ENCODE measurements around the gene FBXW9. TPM values are rescaled to one million over a fixed set of nuclear protein-coding genes. Genes with fewer than 3 reads are reported as not detected.

FBXW9 gene
- polyA plus RNA-seq, 2 donors: 5.0 to 12.3 TPM

DNA sequence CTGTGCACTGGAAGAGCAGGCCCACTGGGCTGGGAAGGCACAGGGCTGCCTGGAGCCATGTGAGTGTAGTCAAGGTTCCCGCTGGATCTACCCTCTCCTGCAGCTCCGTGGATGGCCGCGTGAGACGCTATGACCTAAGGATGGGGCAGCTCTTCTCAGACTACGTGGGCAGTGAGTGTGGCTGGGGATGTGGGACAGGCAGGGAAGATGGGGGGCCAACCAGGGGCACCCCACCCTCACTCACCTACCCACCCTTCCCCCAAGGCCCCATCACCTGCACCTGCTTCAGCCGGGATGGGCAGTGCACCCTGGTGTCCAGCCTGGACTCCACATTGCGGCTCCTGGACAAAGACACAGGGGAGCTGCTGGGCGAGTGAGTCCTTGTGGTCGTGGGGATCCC is 23.7 kb downstream of the FBXW9 start:
- no peaks in the 10 kb centered on the region for H3K9me3 ChIP-seq (ENCODE audit: control insufficient read depth in 2 of 2, insufficient read depth in 1 of 2, low read depth in 1 of 2, low read length in 1 of 2)
- peak overlapping the region in 1 of 2 donors; percentile 13 for H3K27ac ChIP-seq (ENCODE audit: low read depth in 2 of 2, low read length in 1 of 2)
- no peaks in the 10 kb centered on the region for H3K27me3 ChIP-seq (ENCODE audit: control insufficient read depth in 1 of 2, insufficient read depth in 2 of 2, low read length in 2 of 2)
- peaks cover 11 to 36% of the 10 kb centered on the region in 2 donors for H3K36me3 ChIP-seq (ENCODE audit: control insufficient read depth in 2 of 2, insufficient read depth in 2 of 2, low read length in 1 of 2)
- H3K4me3 ChIP-seq (ENCODE audit: low read depth in 1 of 2, low read length in 2 of 2): no peak overlapping the region
- 76 to 80% methylated on average over 10 of the region's 10 CpGs for WGBS, 2 donors
- H3K4me1 ChIP-seq (ENCODE audit: control insufficient read depth in 2 of 2, insufficient read depth in 2 of 2, low read length in 1 of 2): peaks cover 14 to 21% of the 10 kb centered on the region in 2 donors

DNA sequence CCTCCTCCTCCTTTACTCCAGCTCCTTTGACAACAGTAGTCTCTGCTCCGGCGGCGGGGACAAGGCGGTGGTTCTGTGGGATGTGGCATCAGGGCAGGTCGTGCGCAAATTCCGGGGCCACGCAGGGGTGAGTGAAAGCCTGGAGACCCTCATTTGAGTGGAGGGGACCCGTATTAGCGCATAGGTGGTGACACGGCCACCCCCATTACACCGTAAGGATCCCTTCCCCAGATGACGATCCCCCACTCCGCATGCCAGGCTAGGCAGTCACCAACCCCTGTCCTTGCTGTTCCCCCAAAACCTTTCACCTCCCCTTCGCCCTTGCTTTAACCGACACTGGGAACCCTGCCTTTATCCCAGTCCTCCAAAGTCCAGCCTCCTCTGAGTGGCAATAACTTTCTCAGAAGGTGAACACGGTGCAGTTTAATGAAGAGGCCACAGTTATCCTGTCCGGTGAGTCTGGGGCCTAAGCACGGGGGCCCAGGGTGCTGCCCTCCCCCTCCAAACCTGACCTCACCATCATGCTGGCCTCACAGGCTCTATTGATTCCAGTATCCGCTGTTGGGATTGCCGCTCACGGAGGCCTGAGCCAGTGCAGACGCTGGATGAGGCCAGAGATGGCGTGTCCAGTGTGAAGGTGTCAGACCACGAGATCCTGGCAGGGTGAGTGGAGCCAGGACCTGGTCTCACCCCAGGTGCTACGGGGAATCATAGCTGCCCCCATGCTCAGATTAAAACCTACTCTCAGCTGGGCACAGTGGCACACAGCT is 26.1 kb downstream of the FBXW9 start:
- H3K4me1 ChIP-seq (ENCODE audit: control insufficient read depth in 2 of 2, insufficient read depth in 2 of 2, low read length in 1 of 2): peaks cover 21 to 25% of the 10 kb centered on the region in 2 donors
- peak overlapping the region; percentile 95 to 96 for H3K27ac ChIP-seq (ENCODE audit: low read depth in 2 of 2, low read length in 1 of 2)
- H3K9me3 ChIP-seq (ENCODE audit: control insufficient read depth in 2 of 2, insufficient read depth in 1 of 2, low read depth in 1 of 2, low read length in 1 of 2): no peaks in the 10 kb centered on the region
- WGBS, 2 donors: 36 to 37% methylated on average over 25 to 26 of the region's 26 CpGs
- H3K4me3 ChIP-seq (ENCODE audit: low read depth in 1 of 2, low read length in 2 of 2): peak overlapping the region; percentile 75 to 90
- no peaks in the 10 kb centered on the region for H3K27me3 ChIP-seq (ENCODE audit: control insufficient read depth in 1 of 2, insufficient read depth in 2 of 2, low read length in 2 of 2)
- H3K36me3 ChIP-seq (ENCODE audit: control insufficient read depth in 2 of 2, insufficient read depth in 2 of 2, low read length in 1 of 2): peaks cover 7 to 20% of the 10 kb centered on the region in 2 donors

DNA sequence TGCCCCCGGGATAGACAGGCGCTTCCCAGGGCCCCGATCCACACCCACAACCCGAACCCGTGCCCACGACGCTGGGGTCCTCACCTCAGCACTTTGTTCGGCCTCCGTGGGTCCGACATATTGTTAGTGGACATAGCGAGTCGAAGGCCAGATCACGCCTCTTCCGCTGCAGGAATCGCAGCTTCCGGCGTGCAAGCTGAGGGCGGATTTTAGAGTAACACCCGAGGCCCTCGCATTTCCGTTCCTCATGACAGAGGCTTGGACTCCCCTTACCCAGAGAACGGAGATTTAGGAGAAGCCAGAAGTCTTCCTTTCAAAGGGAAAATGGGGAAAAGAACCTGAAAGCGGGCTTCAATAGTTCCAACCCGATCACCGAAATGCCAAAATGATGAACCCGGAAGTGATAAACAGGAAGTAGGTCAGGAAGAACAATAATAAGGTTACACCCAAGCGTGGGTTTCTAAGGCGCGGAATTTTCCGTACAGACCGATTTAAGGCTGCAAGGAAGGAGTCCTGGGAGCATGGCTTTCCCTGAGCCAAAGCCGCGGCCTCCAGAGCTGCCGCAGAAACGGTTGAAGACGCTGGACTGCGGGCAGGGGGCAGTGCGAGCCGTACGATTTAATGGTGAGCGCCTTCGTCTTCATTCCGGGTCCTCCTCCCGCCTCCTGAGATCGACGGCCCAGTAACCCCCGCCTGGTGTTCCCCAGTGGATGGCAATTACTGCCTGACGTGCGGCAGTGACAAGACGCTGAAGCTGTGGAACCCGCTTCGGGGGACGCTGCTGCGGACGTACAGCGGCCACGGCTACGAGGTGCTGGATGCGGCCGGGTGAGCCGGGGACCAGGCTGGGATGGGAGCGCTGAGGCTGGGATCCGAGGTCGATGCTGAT is 26.9 kb downstream of the FBXW9 start:
- no peaks in the 10 kb centered on the region for H3K9me3 ChIP-seq (ENCODE audit: control insufficient read depth in 2 of 2, insufficient read depth in 1 of 2, low read depth in 1 of 2, low read length in 1 of 2)
- no peaks in the 10 kb centered on the region for H3K27me3 ChIP-seq (ENCODE audit: control insufficient read depth in 1 of 2, insufficient read depth in 2 of 2, low read length in 2 of 2)
- WGBS, 2 donors: 0% methylated on average over 64 of the region's 64 CpGs
- H3K27ac ChIP-seq (ENCODE audit: low read depth in 2 of 2, low read length in 1 of 2): peak overlapping the region; percentile 95 to 96
- H3K4me1 ChIP-seq (ENCODE audit: control insufficient read depth in 2 of 2, insufficient read depth in 2 of 2, low read length in 1 of 2): peaks cover 21 to 25% of the 10 kb centered on the region in 2 donors
- peaks cover 6 to 20% of the 10 kb centered on the region in 2 donors for H3K36me3 ChIP-seq (ENCODE audit: control insufficient read depth in 2 of 2, insufficient read depth in 2 of 2, low read length in 1 of 2)
- H3K4me3 ChIP-seq (ENCODE audit: low read depth in 1 of 2, low read length in 2 of 2): peak overlapping the region; percentile 75 to 90

DNA sequence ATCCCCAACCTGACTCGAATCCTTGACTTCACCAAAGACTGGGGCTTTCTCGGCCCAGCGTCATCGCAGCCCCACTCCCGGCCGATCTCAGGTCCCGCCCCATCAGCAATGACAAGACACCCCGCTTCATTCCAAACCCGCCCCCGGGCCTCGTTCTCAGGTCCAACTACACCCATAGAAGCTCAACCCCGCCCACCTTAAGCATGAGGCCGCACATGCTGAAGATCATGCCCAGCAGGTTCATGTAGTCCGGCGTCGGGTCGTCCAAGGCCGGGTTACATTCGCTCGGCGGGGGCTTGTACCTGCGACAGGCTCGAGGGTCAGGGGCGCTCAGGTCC is 27.5 kb downstream of the FBXW9 start:
- peak overlapping the region; percentile 95 to 96 for H3K27ac ChIP-seq (ENCODE audit: low read depth in 2 of 2, low read length in 1 of 2)
- no peaks in the 10 kb centered on the region for H3K9me3 ChIP-seq (ENCODE audit: control insufficient read depth in 2 of 2, insufficient read depth in 1 of 2, low read depth in 1 of 2, low read length in 1 of 2)
- H3K36me3 ChIP-seq (ENCODE audit: control insufficient read depth in 2 of 2, insufficient read depth in 2 of 2, low read length in 1 of 2): peaks cover 0 to 17% of the 10 kb centered on the region in 2 donors
- H3K27me3 ChIP-seq (ENCODE audit: control insufficient read depth in 1 of 2, insufficient read depth in 2 of 2, low read length in 2 of 2): no peaks in the 10 kb centered on the region
- peak overlapping the region; percentile 75 to 90 for H3K4me3 ChIP-seq (ENCODE audit: low read depth in 1 of 2, low read length in 2 of 2)
- WGBS, 2 donors: 0 to 1% methylated on average over 24 of the region's 24 CpGs
- H3K4me1 ChIP-seq (ENCODE audit: control insufficient read depth in 2 of 2, insufficient read depth in 2 of 2, low read length in 1 of 2): peaks cover 21 to 25% of the 10 kb centered on the region in 2 donors

DNA sequence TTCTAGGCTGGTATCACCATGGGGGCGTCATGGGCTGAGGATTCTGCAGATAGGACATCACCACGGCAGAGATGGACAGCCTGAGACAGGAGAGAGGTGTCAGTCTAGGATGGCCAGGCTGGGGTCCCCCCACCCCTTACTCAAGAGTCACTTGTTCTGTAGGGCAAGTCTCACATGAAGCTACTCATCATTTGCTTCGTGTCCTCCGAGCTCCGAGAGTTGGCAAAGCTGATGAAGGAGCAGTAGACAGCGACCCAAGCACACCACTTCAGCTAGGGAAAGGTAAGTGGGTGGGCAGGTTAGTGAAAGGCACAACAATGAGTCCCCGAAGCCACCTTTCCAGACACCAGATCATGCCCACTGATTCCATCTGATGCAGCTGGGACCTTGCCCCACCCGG is 28.1 kb downstream of the FBXW9 start:
- Histone ChIP-seq H3K36me3 (ENCODE audit: control insufficient read depth in 2 of 2, insufficient read depth in 2 of 2, low read length in 1 of 2) (peaks cover 0 to 19% of the 10 kb centered on the region in 2 donors), H3K27me3 (ENCODE audit: control insufficient read depth in 1 of 2, insufficient read depth in 2 of 2, low read length in 2 of 2) (no peaks in the 10 kb centered on the region), H3K4me1 (ENCODE audit: control insufficient read depth in 2 of 2, insufficient read depth in 2 of 2, low read length in 1 of 2) (peaks cover 21 to 25% of the 10 kb centered on the region in 2 donors), H3K4me3 (ENCODE audit: low read depth in 1 of 2, low read length in 2 of 2) (peak overlapping the region; percentile 75 to 90), H3K27ac (ENCODE audit: low read depth in 2 of 2, low read length in 1 of 2) (peak overlapping the region in 1 of 2 donors; percentile 96), H3K9me3 (ENCODE audit: control insufficient read depth in 2 of 2, insufficient read depth in 1 of 2, low read depth in 1 of 2, low read length in 1 of 2) (no peaks in the 10 kb centered on the region)
- 62 to 67% methylated on average over 8 of the region's 8 CpGs for WGBS, 2 donors

DNA sequence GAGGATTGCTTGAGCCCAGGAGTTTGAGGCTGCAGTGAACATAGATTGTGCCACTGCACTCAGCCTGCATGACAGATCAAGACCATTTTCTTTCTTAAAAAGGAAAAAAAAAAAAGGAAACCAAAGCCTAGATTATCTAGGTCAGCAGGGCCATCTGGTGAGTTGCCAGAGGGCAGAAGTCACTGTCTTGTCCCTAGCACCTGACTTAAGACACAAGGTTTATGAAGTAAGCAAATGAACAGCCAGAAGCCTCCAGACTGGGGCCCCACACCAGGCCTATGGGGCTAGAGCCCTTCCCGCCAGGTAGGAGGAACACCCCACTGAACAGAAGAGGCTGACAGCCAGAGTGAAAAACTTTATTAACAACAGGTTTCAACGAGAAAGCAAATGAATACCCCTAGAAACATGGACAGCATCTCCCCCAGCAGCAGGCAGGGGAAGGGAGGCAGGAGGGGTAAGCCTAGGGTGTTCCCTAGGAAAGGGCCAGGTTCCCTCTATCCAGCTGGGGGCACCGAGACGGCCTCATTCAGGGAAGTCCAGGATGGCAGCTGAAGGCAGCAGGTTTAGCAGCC is 28.6 kb downstream of the FBXW9 start:
- Histone ChIP-seq H3K36me3 (ENCODE audit: control insufficient read depth in 2 of 2, insufficient read depth in 2 of 2, low read length in 1 of 2) (peaks cover 0 to 19% of the 10 kb centered on the region in 2 donors), H3K27ac (ENCODE audit: low read depth in 2 of 2, low read length in 1 of 2) (peak overlapping the region in 1 of 2 donors; percentile 36), H3K27me3 (ENCODE audit: control insufficient read depth in 1 of 2, insufficient read depth in 2 of 2, low read length in 2 of 2) (no peaks in the 10 kb centered on the region), H3K4me3 (ENCODE audit: low read depth in 1 of 2, low read length in 2 of 2) (no peak overlapping the region), H3K4me1 (ENCODE audit: control insufficient read depth in 2 of 2, insufficient read depth in 2 of 2, low read length in 1 of 2) (peaks cover 21 to 25% of the 10 kb centered on the region in 2 donors), H3K9me3 (ENCODE audit: control insufficient read depth in 2 of 2, insufficient read depth in 1 of 2, low read depth in 1 of 2, low read length in 1 of 2) (no peaks in the 10 kb centered on the region)
- 74 to 85% methylated on average over 4 of the region's 4 CpGs for WGBS, 2 donors

DNA sequence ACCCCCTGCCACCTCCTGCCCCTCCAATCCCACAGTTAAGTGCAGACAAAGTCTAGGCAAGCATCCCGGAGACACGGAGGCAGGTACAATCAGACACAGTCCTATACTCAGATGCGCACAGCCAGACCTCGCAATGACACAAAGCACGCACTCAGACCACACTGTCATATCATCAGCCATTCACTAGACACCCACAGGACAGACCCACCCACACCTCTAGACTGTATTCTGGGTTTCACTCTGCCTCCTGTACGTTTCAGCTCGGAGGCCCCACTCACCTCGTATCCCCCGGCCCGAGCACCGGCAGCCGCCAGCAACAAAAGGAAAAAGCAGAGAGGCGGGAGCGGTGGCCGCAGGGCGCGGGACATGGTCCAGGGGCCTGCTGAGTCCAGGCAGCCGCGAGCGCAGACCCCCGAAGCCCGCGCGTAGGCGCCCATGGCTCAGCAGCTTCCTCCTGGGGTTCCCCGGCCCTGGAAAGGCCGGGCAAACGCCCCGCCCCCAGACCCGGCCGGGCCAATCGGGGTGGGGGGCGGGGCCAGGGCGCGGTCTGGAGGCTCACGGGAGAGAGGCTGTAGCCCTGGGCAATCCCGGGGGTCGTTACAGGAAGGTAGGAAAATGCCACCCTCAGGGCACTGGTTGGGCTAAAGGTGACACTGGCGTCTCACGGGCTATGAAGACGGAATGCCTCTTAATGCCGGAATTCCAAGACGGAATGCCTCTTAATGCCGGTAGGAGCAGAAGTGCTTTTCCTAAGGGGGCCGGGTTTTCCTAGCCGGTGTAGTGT is 30.0 kb downstream of the FBXW9 start, which contains the start of the genes MAN2B1 and WDR83:
Gene MAN2B1 (minus strand): TSS at position 478 of the 784 bp plus-strand sequence. CDS start 41 bp downstream, at position 437.
Gene WDR83 (plus strand): TSS at position 543 of the 784 bp plus-strand sequence. CDS start 2,984 bp downstream, outside the sequence.
- 1 to 2% methylated on average over 43 to 46 of the region's 46 CpGs for WGBS, 2 donors
- no peaks in the 10 kb centered on the region for H3K9me3 ChIP-seq (ENCODE audit: control insufficient read depth in 2 of 2, insufficient read depth in 1 of 2, low read depth in 1 of 2, low read length in 1 of 2)
- H3K27ac ChIP-seq (ENCODE audit: low read depth in 2 of 2, low read length in 1 of 2): peak within 1 kb of the TSS; percentile 67 to 74
- H3K27me3 ChIP-seq (ENCODE audit: control insufficient read depth in 1 of 2, insufficient read depth in 2 of 2, low read length in 2 of 2): no peaks in the 10 kb centered on the region
- H3K4me3 ChIP-seq (ENCODE audit: low read depth in 1 of 2, low read length in 2 of 2): peak within 1 kb of the TSS; percentile 88 to 92
- peaks cover 21 to 25% of the 10 kb centered on the region in 2 donors for H3K4me1 ChIP-seq (ENCODE audit: control insufficient read depth in 2 of 2, insufficient read depth in 2 of 2, low read length in 1 of 2)
- peaks cover 0 to 17% of the 10 kb centered on the region in 2 donors for H3K36me3 ChIP-seq (ENCODE audit: control insufficient read depth in 2 of 2, insufficient read depth in 2 of 2, low read length in 1 of 2)

DNA sequence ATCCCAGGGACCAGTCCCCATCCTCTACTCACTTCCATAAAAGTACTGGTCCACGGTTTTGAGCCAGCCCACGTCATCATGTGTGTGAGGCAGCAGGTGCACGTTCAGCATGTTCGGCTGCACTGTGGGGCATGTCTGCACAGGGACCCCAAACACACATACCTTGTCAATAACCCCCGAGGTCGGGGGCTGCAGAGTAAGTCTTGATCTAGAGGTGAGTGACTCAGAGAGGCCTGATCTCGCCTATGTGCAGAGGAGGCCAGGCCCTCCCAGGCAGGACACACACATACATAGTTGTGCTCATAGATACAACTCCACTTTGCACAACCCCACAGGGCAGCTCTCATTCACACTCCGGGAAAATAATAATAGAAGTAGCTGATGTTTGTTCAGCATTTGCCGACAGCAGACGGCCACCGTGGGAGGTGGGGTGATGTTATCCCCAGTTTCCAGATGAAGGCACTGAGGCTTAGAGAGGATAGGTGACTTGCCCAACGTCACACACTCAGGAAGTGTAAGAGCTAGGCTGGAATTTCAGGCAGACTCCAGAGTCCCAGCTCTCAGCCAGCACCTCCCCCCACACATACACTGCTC is 30.7 kb downstream of the FBXW9 start:
- 33 to 37% methylated on average over 12 of the region's 12 CpGs for WGBS, 2 donors
- Histone ChIP-seq H3K4me1 (ENCODE audit: control insufficient read depth in 2 of 2, insufficient read depth in 2 of 2, low read length in 1 of 2) (peaks cover 21 to 25% of the 10 kb centered on the region in 2 donors), H3K4me3 (ENCODE audit: low read depth in 1 of 2, low read length in 2 of 2) (peak overlapping the region; percentile 88 to 92)

More for the DNA sequence above, 30.7 kb downstream of the FBXW9 start:
- Histone ChIP-seq H3K27me3 (ENCODE audit: control insufficient read depth in 1 of 2, insufficient read depth in 2 of 2, low read length in 2 of 2) (no peaks in the 10 kb centered on the region), H3K9me3 (ENCODE audit: control insufficient read depth in 2 of 2, insufficient read depth in 1 of 2, low read depth in 1 of 2, low read length in 1 of 2) (no peaks in the 10 kb centered on the region), H3K27ac (ENCODE audit: low read depth in 2 of 2, low read length in 1 of 2) (peak overlapping the region in 1 of 2 donors; percentile 74), H3K36me3 (ENCODE audit: control insufficient read depth in 2 of 2, insufficient read depth in 2 of 2, low read length in 1 of 2) (peaks cover 0 to 22% of the 10 kb centered on the region in 2 donors)

All from esophagus (tissue), 2 donors.